Tibial nerve (tissue), 4 donors: ENCODE measurements around the gene SNX24. TPM values are rescaled to one million over a fixed set of nuclear protein-coding genes. Genes with fewer than 3 reads are reported as not detected.

Source experiments
- DNase-seq, 2 donors: peaks; one replicate each; pipeline ENCODE4 v3.0.0-alpha.2; 2019; ENCODE audit warnings: low spot score in 2 of 2
- H3K27ac ChIP-seq, 4 donors: fragments of 200-600 bp; sonication (generic) in 3 of 4; one replicate each; pipeline ENCODE4 v1.5.1; 2017 to 2019; ENCODE audit warnings: mild to moderate bottlenecking in 1 of 4
- H3K27me3 ChIP-seq, 2 donors: fragments of 200-600 bp; sonication (generic) in 1 of 2; one replicate each; pipeline versions ENCODE4 v1.5.1 to v1.6.0; 2017 to 2019
- H3K36me3 ChIP-seq, 3 donors: fragments of 200-600 bp; sonication (generic); one replicate each; pipeline ENCODE4 v1.5.1; 2018 to 2019
- H3K4me1 ChIP-seq, 4 donors: fragments of 200-600 bp; sonication (generic) in 3 of 4; one replicate each; pipeline ENCODE4 v1.5.1; 2017 to 2019
- H3K4me3 ChIP-seq, 4 donors: fragments of 200-600 bp; sonication (generic) in 3 of 4; one replicate each; pipeline ENCODE4 v1.5.1; 2017 to 2019; ENCODE audit warnings: mild to moderate bottlenecking in 1 of 4, moderate library complexity in 1 of 4
- H3K9me3 ChIP-seq, 4 donors: fragments of 200-600 bp; sonication (generic) in 3 of 4; one replicate each; pipeline ENCODE4 v1.5.1; 2017 to 2019
- EP300 ChIP-seq, 2 donors: sonication (generic); formaldehyde crosslinking; IDR thresholded peaks; one replicate each; pipeline ENCODE4 v1.6.1; 2017; ENCODE audit warnings: antibody characterized with exemption in 2 of 2, mild to moderate bottlenecking in 1 of 2
- POLR2A ChIP-seq, 2 donors: fragments of 450-650 bp; IDR thresholded peaks; one replicate each; pipeline ENCODE4 v1.6.1; 2017; ENCODE audit warnings: antibody characterized with exemption in 2 of 2, mild to moderate bottlenecking in 2 of 2, moderate library complexity in 2 of 2
- WGBS, 2 donors: methylation state at CpG; one replicate each; pipeline ENCODE4 v1.1.5; 2018; 5-methylcytosine and 5-hydroxymethylcytosine counted together
- total RNA-seq, 4 donors: library from RNA; depleted of rRNA; stranded (reverse); fragments of >200 nt; gene quantifications; one replicate each; pipeline ENCODE4 v1.1.0, GENCODE V29; 2016
- TF ChIP-seq, protein P1 (sequence below), 5 experiments: fragments of 200-600 bp in 3 of 5; fragments of 450-650 bp in 2 of 5; sonication (generic) in 3 of 5; IDR thresholded peaks; one replicate each; pipeline ENCODE4 v1.5.1; 2016 to 2019; ENCODE audit warnings: antibody characterized with exemption in 5 of 5, mild to moderate bottlenecking in 3 of 5, moderate library complexity in 2 of 5

SNX24 gene
- total RNA-seq, 4 donors from 2014 or later: 32.0 to 69.5 (median 51.1) TPM

- WGBS, 2 donors: 39 to 60% methylated on average over 7 of the region's 7 CpGs
- Histone ChIP-seq H3K36me3 (peaks cover 0 to 33% (median 0%) of the 10 kb centered on the region in 3 donors), H3K27ac (peak overlapping the region in 3 of 4 donors; percentile 15 to 53 (median 41))
These were observed 24.9 kb downstream of the SNX24 start for GRCh38 chr5:122870219-122870856.

GRCh38 chr5:122871661-122872060 is 26.2 kb downstream of the SNX24 start:
- DNase-seq: no peak
- H3K4me3 ChIP-seq: no peak overlapping the region

More at GRCh38 chr5:122870219-122870856, 24.9 kb downstream of the SNX24 start:
- Histone ChIP-seq H3K4me1 (peaks cover 0 to 45% (median 3%) of the 10 kb centered on the region in 4 donors), H3K9me3 (peaks cover 0 to 7% (median 0%) of the 10 kb centered on the region in 4 donors), H3K4me3 (no peak overlapping the region), H3K27me3 (no peaks in the 10 kb centered on the region)
- no peak for DNase-seq
- TF ChIP-seq EP300 (IDR thresholded peaks at IDR 0.05) (no peak), POLR2A (IDR thresholded peaks at IDR 0.05) (no peak)
- TF ChIP-seq, protein P1, sequence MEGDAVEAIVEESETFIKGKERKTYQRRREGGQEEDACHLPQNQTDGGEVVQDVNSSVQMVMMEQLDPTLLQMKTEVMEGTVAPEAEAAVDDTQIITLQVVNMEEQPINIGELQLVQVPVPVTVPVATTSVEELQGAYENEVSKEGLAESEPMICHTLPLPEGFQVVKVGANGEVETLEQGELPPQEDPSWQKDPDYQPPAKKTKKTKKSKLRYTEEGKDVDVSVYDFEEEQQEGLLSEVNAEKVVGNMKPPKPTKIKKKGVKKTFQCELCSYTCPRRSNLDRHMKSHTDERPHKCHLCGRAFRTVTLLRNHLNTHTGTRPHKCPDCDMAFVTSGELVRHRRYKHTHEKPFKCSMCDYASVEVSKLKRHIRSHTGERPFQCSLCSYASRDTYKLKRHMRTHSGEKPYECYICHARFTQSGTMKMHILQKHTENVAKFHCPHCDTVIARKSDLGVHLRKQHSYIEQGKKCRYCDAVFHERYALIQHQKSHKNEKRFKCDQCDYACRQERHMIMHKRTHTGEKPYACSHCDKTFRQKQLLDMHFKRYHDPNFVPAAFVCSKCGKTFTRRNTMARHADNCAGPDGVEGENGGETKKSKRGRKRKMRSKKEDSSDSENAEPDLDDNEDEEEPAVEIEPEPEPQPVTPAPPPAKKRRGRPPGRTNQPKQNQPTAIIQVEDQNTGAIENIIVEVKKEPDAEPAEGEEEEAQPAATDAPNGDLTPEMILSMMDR (IDR thresholded peaks at IDR 0.05): no peak

DNA sequence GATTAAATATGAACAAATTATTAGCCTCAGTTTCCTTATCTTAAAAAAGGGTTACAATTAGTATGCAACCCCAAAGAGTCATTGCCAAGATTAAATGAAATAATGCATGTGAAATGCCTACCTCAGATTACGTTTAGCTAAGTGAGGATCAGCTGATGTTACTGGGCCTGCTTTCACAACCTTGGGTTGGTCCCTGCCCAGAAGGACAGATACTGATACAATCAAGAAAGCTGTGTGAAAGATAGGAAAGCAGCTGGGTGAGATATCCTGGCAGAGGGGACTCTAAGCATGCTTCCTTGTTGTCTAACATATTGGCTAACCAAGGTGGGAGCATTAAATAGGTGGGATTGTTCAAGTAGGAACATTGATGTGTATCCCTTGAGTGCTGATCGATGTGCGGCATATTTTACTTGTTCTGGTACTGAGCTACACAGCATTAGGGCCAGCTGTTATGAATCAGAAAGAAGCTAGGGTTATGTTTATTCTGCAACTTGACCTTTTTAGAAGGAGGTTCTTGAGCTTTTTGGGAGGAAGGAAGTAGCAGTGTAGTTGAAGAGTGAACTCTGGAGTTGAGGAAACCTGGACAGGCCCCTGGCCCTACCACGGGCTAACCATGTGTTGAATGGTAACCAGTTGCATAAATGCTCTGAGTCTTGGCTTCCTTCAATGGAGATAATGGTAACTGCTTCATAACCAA is 28.9 kb downstream of the SNX24 start:
- WGBS, 2 donors: 53 to 69% methylated on average over 4 of the region's 4 CpGs
- TF ChIP-seq POLR2A (IDR thresholded peaks at IDR 0.05): no peak
- TF ChIP-seq, protein P1 (IDR thresholded peaks at IDR 0.05): no peak
- TF ChIP-seq EP300 (IDR thresholded peaks at IDR 0.05): no peak

More at GRCh38 chr5:122871661-122872060, 26.2 kb downstream of the SNX24 start:
- TF ChIP-seq POLR2A (IDR thresholded peaks at IDR 0.05): no peak
- TF ChIP-seq, protein P1 (IDR thresholded peaks at IDR 0.05): no peak
- WGBS, 2 donors: 50 to 56% methylated on average over 8 of the region's 8 CpGs
- Histone ChIP-seq H3K4me1 (peaks cover 0 to 46% (median 3%) of the 10 kb centered on the region in 4 donors), H3K27ac (peak overlapping the region in 2 of 4 donors; percentile 53 to 58), H3K36me3 (peaks cover 0 to 21% (median 0%) of the 10 kb centered on the region in 3 donors), H3K9me3 (peaks cover 0 to 7% (median 0%) of the 10 kb centered on the region in 4 donors), H3K27me3 (no peaks in the 10 kb centered on the region)

DNA sequence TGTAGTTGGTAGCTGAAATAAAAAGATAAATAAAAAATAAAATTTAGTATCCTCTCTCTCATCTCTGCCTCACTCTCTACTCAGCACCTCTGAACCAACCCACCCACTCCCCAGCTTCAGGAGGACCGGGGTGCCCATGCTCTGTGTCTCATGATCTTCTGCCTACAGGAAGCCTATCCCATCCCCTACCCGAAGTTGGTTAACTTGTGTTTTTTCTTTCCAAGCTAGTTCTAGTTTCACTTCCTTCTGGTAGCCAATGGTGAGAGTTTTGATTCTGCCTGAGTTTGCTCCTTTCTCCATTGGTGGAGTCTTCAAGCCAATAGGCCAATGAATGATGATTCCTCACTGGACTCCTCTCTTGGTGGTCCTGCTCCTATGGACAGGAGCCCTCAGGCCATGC is 32.1 kb downstream of the SNX24 start:
- no peaks in the 10 kb centered on the region for H3K9me3 ChIP-seq
- H3K4me1 ChIP-seq: peaks cover 0 to 46% (median 6%) of the 10 kb centered on the region in 4 donors
- no peak for TF ChIP-seq POLR2A (IDR thresholded peaks at IDR 0.05)
- TF ChIP-seq, protein P1 (IDR thresholded peaks at IDR 0.05): no peak
- TF ChIP-seq EP300 (IDR thresholded peaks at IDR 0.05): no peak
- WGBS, 2 donors: 79 to 86% methylated on average over 2 of the region's 2 CpGs
- peaks cover 0 to 8% (median 0%) of the 10 kb centered on the region in 3 donors for H3K36me3 ChIP-seq
- DNase-seq: no peak
- no peak overlapping the region for H3K27ac ChIP-seq
- H3K27me3 ChIP-seq: no peaks in the 10 kb centered on the region
- no peak overlapping the region for H3K4me3 ChIP-seq

More for the DNA sequence above, 28.9 kb downstream of the SNX24 start:
- Histone ChIP-seq H3K4me1 (peaks cover 0 to 48% (median 3%) of the 10 kb centered on the region in 4 donors), H3K4me3 (no peak overlapping the region), H3K27me3 (no peaks in the 10 kb centered on the region), H3K9me3 (no peaks in the 10 kb centered on the region), H3K36me3 (peaks cover 0 to 8% (median 0%) of the 10 kb centered on the region in 3 donors), H3K27ac (peak overlapping the region in 2 of 4 donors; percentile 1 to 50)
- no peak for DNase-seq

DNA sequence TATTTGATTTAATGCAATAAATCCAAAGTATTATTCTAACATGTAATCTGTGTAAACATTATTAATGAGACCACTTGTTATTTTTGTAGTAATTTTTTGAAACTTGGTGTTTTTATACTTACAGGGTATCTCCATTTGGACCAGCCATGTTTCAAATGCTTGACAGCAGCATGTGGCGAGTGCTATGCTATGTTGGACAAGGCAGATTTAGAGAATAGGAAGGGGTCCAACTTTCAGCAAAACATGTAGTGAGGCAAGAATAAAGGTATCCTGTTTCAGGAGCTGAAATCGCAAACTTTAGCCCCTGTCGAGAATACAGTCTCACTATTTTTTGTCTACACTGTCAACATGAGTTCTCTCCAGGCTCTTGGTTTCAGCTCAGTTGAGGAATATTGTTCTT is 33.7 kb downstream of the SNX24 start:
- Histone ChIP-seq H3K27ac (no peak overlapping the region), H3K27me3 (no peaks in the 10 kb centered on the region), H3K36me3 (peaks cover 0 to 8% (median 0%) of the 10 kb centered on the region in 3 donors), H3K4me1 (peaks cover 0 to 47% (median 3%) of the 10 kb centered on the region in 4 donors), H3K4me3 (no peak overlapping the region), H3K9me3 (no peaks in the 10 kb centered on the region)
- DNase-seq: no peak
- WGBS, 2 donors: 88 to 95% methylated on average over 3 of the region's 3 CpGs
- TF ChIP-seq EP300 (IDR thresholded peaks at IDR 0.05): no peak
- TF ChIP-seq POLR2A (IDR thresholded peaks at IDR 0.05): no peak
- TF ChIP-seq, protein P1 (IDR thresholded peaks at IDR 0.05): no peak
